ENCODE data around the gene IL17RC.

The IL17RC gene

DNA sequence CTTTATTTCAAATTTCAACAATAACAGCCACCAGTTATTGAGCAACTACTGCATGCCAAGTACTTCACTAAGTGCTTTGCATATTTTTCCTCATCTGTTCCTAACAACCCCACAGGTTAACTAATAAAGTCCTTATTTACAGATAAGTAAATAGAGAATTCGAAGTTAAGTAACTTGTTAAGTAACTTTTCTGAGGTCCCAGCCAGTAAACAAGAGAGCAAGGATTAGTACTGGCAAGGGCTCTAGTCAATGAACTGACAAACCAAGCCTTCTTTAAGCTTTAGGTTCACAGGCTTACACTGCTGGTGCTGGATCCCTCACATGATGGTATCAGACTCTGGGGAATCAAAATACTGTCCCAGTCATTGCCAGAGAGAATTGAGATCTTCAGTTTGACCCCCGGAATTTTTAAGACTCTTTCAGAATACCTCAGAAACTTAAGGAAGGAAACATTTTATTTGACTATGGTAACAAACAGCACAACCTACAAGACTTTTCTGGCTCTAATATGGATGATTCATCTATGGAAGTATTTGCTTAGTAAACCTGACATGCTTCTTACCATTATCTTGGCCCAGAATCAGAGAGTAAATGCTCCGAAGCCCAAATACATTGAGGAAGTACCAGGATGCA lies 53.2 kb downstream of the IL17RC start:
- Histone ChIP-seq H3K27me3 (ENCODE audit: insufficient read depth, poor library complexity, severe bottlenecking) (no peaks in the 10 kb centered on the region), H3K27ac (replicated peaks) (no peak overlapping the region), H3K4me3 (replicated peaks; ENCODE audit: insufficient read depth, low read length) (no peak overlapping the region)
- TF ChIP-seq, protein P1, sequence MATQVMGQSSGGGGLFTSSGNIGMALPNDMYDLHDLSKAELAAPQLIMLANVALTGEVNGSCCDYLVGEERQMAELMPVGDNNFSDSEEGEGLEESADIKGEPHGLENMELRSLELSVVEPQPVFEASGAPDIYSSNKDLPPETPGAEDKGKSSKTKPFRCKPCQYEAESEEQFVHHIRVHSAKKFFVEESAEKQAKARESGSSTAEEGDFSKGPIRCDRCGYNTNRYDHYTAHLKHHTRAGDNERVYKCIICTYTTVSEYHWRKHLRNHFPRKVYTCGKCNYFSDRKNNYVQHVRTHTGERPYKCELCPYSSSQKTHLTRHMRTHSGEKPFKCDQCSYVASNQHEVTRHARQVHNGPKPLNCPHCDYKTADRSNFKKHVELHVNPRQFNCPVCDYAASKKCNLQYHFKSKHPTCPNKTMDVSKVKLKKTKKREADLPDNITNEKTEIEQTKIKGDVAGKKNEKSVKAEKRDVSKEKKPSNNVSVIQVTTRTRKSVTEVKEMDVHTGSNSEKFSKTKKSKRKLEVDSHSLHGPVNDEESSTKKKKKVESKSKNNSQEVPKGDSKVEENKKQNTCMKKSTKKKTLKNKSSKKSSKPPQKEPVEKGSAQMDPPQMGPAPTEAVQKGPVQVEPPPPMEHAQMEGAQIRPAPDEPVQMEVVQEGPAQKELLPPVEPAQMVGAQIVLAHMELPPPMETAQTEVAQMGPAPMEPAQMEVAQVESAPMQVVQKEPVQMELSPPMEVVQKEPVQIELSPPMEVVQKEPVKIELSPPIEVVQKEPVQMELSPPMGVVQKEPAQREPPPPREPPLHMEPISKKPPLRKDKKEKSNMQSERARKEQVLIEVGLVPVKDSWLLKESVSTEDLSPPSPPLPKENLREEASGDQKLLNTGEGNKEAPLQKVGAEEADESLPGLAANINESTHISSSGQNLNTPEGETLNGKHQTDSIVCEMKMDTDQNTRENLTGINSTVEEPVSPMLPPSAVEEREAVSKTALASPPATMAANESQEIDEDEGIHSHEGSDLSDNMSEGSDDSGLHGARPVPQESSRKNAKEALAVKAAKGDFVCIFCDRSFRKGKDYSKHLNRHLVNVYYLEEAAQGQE (IDR thresholded peaks at IDR 0.05; ENCODE audit: insufficient replicate concordance, low read depth) = no peak
- TF ChIP-seq GABPA (IDR thresholded peaks at IDR 0.05; ENCODE audit: low read depth) = no peak
- TF ChIP-seq, protein P2, sequence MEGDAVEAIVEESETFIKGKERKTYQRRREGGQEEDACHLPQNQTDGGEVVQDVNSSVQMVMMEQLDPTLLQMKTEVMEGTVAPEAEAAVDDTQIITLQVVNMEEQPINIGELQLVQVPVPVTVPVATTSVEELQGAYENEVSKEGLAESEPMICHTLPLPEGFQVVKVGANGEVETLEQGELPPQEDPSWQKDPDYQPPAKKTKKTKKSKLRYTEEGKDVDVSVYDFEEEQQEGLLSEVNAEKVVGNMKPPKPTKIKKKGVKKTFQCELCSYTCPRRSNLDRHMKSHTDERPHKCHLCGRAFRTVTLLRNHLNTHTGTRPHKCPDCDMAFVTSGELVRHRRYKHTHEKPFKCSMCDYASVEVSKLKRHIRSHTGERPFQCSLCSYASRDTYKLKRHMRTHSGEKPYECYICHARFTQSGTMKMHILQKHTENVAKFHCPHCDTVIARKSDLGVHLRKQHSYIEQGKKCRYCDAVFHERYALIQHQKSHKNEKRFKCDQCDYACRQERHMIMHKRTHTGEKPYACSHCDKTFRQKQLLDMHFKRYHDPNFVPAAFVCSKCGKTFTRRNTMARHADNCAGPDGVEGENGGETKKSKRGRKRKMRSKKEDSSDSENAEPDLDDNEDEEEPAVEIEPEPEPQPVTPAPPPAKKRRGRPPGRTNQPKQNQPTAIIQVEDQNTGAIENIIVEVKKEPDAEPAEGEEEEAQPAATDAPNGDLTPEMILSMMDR (IDR thresholded peaks at IDR 0.05; ENCODE audit: insufficient read depth, low read length) = no peak
- no peak for DNase-seq (ENCODE audit: low read depth in 1 of 2, low spot score in 1 of 2)

DNA sequence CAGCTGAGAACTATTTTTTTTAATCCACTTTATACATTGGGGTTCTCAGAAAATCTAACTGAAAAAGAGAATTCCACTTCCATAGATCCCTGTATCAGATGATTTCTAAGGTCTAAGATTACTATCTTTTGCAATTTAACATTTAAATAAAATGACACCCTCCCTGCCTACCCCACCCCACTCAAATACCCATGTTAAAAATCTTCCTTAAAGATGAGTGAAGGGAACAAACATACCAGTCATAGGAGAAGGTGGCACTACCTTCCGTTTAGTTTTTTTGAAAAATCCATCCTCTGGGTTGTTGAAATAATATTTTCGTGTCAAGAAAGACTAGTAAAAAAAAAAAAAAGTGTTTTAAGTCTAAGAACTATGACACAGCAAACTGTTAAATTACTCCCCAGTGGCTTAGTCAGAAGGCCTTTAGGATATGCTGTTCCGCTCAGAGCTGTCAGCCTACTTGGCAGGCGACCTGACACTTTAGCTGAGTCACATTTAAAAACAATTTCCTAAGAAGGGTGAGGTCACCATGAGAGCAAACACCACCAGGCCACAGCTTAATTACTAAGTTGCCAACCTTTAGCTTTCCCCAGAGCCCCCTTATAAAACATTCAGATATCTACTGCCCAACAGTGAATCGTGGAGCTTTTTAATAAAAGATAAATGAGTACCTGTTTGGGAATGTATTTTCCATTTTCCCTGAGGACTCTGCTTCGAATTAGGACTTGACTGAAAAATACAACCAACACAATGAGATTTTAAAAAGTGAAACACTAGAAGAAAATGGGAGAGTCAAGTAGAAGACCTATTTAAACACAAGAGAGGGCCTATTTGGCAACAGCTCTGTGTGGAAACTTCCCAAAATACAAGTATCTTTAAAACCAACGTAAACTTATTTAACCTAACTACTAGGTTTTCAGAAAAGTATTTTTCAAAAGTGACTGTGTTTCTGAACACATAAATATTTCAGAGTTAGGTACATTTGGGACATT lies 60.1 kb downstream of the IL17RC start:
- TF ChIP-seq SPI1 (IDR thresholded peaks at IDR 0.05; ENCODE audit: borderline replicate concordance, low read depth) = peak; percentile 36; the same call in 1 of the 2 replicates
- TF ChIP-seq, protein P1 (IDR thresholded peaks at IDR 0.05; ENCODE audit: insufficient replicate concordance, low read depth) = no peak
- TF ChIP-seq GABPA (IDR thresholded peaks at IDR 0.05; ENCODE audit: low read depth) = no peak
- TF ChIP-seq POLR2AphosphoS5 (IDR thresholded peaks at IDR 0.05; ENCODE audit: low read depth) = no peak
- H3K27ac ChIP-seq (replicated peaks) = peak overlapping the region; percentile 45
- H3K4me3 ChIP-seq (replicated peaks; ENCODE audit: insufficient read depth, low read length) = no peak overlapping the region

DNA sequence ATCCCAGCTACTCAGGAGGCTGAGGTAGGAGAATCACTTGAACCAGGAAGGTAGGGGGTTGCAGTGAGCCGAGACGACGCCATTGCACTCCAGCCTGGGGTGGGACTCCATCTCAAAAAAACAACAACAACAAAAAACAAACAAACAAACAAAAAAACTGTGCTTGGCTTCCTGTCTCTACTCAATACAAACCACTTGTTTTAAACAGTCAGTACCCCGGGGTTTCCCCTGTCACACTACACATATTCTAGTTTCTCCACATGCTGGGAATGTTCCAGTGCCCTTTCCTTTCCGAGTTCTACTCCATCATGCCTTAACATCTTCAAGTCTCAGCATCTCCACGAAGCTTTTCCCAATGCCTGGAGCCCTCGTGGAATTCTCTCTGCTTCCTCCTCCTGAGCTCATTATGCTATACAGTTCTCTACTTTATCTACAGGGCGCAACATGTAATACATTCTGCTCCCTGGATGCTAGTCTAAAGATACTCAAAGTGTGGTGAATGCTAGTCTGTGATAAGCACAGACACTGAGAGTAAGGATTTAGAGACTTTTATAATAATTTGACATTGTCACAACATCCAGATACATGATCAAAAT lies 61.9 kb downstream of the IL17RC start:
- Histone ChIP-seq H3K27ac (replicated peaks) (peak overlapping the region; percentile 49), H3K4me3 (replicated peaks; ENCODE audit: insufficient read depth, low read length) (no peak overlapping the region), H3K27me3 (ENCODE audit: insufficient read depth, poor library complexity, severe bottlenecking) (no peaks in the 10 kb centered on the region)
- TF ChIP-seq, protein P2 (IDR thresholded peaks at IDR 0.05; ENCODE audit: insufficient read depth, low read length) = no peak
- no peak for TF ChIP-seq POLR2AphosphoS5 (IDR thresholded peaks at IDR 0.05; ENCODE audit: low read depth)
- DNase-seq (ENCODE audit: low read depth in 1 of 2, low spot score in 1 of 2) = no peak

More for the DNA sequence above, 60.1 kb downstream of the IL17RC start:
- H3K27me3 ChIP-seq (ENCODE audit: insufficient read depth, poor library complexity, severe bottlenecking) = no peaks in the 10 kb centered on the region
- DNase-seq (ENCODE audit: low read depth in 1 of 2, low spot score in 1 of 2) = peak; percentile 71 to 95

DNA sequence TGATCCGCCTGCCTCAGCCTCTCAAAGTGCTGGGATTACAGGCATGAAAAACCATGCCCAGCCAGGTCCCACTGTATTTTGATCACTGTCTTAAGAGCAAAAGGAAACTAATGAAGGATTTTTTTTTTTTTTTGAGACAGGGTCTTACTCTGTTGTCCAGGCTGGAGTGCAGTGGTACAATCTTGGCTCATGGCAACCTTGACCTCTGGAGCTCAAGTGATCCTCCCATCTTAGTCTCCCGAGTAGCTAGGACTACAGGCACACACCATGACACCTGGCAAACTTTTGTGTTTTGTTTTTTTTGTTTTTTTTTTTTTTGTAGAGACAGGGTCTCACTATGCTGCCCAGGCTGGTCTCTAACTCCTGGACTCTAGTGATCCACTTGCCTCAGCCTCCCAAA lies 63.4 kb downstream of the IL17RC start:
- no peak for TF ChIP-seq POLR2AphosphoS5 (IDR thresholded peaks at IDR 0.05; ENCODE audit: low read depth)
- TF ChIP-seq GABPA (IDR thresholded peaks at IDR 0.05; ENCODE audit: low read depth) = no peak
- TF ChIP-seq, protein P2 (IDR thresholded peaks at IDR 0.05; ENCODE audit: insufficient read depth, low read length) = no peak
- no peak for TF ChIP-seq SPI1 (IDR thresholded peaks at IDR 0.05; ENCODE audit: borderline replicate concordance, low read depth)
- TF ChIP-seq, protein P1 (IDR thresholded peaks at IDR 0.05; ENCODE audit: insufficient replicate concordance, low read depth) = no peak
- H3K27ac ChIP-seq (replicated peaks) = no peak overlapping the region
- DNase-seq (ENCODE audit: low read depth in 1 of 2, low spot score in 1 of 2) = no peak

More for the DNA sequence above, 63.4 kb downstream of the IL17RC start:
- Histone ChIP-seq H3K27me3 (ENCODE audit: insufficient read depth, poor library complexity, severe bottlenecking) (no peaks in the 10 kb centered on the region), H3K4me3 (replicated peaks; ENCODE audit: insufficient read depth, low read length) (no peak overlapping the region)

Data from HL-60 (cell line).